Measurements from ENCODE around the gene CSF1.

DNA sequence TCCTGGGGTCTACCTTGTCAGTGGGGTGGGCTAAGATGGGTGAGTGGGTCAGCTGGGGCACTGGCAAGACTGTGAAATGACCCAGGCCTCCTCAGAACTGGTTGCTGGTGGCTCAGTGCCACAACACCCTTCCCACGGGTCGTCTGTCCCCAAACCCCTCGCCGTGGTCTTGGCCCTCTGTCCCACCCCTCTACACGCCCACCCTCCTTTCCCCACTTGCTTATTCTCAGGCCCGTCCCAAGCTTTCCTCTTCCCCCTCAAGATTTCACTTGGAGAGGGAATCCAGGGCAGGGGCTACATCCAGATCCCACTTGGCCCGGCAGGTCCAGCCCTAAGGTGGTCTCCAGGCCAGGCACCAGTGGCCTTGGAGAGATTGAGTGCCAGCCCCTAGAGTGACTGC, 16.7 kb downstream of the CSF1 start:
- TF ChIP-seq, protein P1, sequence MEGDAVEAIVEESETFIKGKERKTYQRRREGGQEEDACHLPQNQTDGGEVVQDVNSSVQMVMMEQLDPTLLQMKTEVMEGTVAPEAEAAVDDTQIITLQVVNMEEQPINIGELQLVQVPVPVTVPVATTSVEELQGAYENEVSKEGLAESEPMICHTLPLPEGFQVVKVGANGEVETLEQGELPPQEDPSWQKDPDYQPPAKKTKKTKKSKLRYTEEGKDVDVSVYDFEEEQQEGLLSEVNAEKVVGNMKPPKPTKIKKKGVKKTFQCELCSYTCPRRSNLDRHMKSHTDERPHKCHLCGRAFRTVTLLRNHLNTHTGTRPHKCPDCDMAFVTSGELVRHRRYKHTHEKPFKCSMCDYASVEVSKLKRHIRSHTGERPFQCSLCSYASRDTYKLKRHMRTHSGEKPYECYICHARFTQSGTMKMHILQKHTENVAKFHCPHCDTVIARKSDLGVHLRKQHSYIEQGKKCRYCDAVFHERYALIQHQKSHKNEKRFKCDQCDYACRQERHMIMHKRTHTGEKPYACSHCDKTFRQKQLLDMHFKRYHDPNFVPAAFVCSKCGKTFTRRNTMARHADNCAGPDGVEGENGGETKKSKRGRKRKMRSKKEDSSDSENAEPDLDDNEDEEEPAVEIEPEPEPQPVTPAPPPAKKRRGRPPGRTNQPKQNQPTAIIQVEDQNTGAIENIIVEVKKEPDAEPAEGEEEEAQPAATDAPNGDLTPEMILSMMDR (IDR thresholded peaks at IDR 0.05) = no peak
- TF ChIP-seq POLR2A (IDR thresholded peaks at IDR 0.05) = no peak
- TF ChIP-seq EP300 (IDR thresholded peaks at IDR 0.05) = no peak

Measured in ovary (tissue), 3 donors.